Measurements from ENCODE around the gene LIMA1.
"Not testable (repeated sequence)": the region's sequence is repeated elsewhere in the genome, so short reads cannot be mapped to it uniquely, and the experiment has no call there.

LIMA1 gene

GRCh38 chr12:50246873-50247612, 36.3 kb downstream of the LIMA1 start:
- no peak for DNase-seq

- DNase-seq = no peak
Measured at GRCh38 chr12:50246197-50246865, 37.0 kb downstream of the LIMA1 start.

DNA sequence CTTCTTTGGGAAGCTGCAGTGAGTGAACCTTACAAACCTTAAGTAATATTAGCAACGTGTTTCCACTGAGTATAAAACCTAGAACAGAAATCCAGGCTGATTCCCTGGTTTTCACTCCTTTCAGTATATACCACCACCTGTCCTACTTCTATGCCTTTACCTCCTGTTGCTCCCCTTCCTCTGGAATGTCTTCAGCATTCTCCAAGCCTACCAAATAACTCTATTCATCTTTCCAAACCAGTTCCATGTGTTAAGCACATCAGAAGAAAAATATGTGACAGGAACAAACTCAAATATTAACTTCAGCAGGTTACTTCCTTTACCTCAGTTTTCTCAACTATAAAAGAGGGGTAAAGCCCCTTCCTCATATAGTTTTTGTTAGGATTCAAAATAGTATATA, 39.8 kb downstream of the LIMA1 start:
- DNase-seq = no peak

DNA sequence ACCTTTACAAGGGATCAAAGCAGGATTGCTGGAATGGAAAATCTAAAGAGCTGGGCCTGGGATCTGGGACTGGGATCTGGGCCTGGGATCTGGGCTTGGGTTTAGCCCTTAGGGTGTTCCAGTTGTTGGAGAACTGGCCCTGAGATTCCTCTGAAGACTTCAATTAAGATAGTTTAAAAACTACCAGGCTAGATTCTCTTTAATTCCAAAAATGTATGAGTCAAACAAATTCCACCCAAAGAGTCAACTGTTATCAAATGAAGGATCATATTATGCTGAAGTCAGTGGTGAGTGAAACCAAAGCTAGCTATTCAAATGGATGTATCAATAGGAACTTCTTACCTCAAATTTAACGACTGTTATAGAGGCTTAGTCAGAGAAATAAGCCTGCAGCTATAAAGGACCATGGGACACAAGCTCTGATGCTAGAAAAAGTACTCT, 40.5 kb downstream of the LIMA1 start:
- no peak for DNase-seq

- DNase-seq = no peak
Measured at GRCh38 chr12:50241178-50241577, 42.1 kb downstream of the LIMA1 start.

GRCh38 chr12:50240792-50241114, 42.6 kb downstream of the LIMA1 start:
- DNase-seq = no peak

DNA sequence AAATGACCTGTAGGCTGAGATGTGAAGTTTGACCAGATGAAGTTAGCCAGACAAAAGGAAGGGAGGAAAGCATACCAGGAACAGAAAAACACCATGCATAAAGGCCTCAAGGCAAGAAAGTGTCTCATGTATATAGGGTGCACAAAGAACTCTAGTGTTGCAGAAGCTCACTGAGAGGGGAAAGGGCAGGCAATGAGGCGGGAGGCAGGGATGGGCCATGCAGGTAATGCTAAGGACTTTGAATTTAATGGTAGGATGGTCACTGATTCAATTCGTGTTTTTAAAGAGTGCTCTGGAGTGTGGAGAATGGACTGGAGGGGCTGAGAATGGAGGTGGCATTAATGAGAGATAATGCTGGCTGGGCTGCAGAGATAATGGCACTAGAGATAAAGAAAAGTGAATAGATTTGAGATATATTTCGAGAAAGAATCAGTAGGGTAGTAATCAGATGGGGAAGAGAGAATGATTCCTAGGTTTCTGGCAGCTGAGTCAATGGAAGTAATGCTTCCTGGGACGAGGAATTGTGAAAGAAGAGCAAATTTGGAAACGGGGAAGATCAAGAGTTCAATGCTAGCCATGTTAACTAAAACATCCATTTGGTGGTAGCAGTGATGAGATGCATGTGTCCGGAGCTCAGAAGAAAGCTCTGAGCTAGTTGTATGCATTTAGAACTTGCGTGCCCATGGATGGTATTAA, 43.1 kb downstream of the LIMA1 start:
- DNase-seq = no peak

GRCh38 chr12:50239355-50239891, 43.9 kb downstream of the LIMA1 start:
- no peak for DNase-seq

GRCh38 chr12:50234347-50234746, 49.0 kb downstream of the LIMA1 start:
- no peak for DNase-seq

GRCh38 chr12:50232771-50233209, 50.5 kb downstream of the LIMA1 start:
- DNase-seq = no peak

DNA sequence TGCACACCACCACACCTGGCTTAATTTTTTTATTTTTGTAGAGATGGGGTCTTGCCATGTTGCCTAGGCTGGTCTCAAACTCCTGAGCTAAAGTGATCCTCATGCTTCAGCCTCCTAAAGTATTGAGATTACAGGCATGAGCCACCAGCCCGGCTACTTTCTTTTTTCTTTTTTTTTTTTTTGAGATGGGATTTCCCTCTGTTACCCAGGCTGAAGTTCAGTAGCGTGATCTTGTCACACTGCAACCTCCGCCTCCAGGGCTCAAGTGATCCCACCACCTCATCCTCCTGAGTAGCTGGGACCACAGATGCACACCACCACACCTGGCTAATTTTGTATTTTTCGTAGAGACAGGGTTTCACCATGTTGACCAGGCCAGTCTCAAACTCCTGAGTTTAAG, 51.1 kb downstream of the LIMA1 start:
- DNase-seq = no peak

- DNase-seq = no peak
Measured at GRCh38 chr12:50231346-50231745, 52.0 kb downstream of the LIMA1 start.

GRCh38 chr12:50230217-50230616, 53.1 kb downstream of the LIMA1 start:
- no peak for DNase-seq

GRCh38 chr12:50224026-50224692, 59.2 kb downstream of the LIMA1 start:
- peak; percentile 36 for DNase-seq

- DNase-seq = no peak
Measured at GRCh38 chr12:50222275-50222783, 61.0 kb downstream of the LIMA1 start.

- no peak for DNase-seq
Measured at GRCh38 chr12:50221228-50222008, 61.9 kb downstream of the LIMA1 start.

- no peak for DNase-seq
Measured at GRCh38 chr12:50220363-50220995, 62.8 kb downstream of the LIMA1 start.

DNA sequence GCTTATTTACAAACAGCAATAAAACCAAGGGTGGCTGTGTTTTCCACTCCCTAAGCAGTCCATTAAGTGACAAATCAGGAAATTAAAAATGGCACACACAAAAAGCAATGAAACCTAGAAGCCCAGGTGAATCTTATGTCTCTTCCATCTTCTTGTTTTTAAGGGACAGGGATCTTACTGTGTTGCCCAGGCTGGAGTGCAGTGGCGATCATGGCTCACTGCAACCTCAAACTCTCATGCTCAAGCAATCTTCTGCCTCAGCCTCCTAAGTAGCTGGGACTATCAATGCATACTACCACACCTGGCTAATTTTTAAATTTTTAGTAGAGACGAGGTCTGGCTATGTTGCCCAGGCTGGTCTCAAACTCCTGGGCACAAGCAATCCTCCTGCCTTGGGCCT, 63.8 kb downstream of the LIMA1 start:
- no peak for DNase-seq

- DNase-seq = not testable (repeated sequence)
Measured at GRCh38 chr12:50219001-50219400, 64.3 kb downstream of the LIMA1 start.

DNA sequence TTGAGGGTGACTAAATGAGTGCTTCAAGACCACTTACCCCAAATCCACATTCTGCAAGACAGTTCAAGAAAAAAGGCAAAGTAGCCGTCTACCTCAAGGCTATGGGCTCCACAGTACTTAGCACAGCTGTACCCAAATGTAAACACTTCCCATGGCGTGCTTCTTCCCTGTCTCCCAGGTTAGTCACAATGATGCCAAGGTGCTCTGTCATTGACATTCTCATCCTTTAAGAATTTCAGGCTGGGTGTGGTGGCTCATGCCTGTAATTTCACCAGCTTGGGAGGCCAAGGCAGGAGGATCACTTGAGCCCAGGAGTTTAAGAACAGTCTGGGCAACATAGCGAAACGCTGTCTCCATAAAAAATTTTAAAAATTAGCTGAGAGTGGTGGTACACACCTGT, 64.9 kb downstream of the LIMA1 start:
- no peak for DNase-seq

DNA sequence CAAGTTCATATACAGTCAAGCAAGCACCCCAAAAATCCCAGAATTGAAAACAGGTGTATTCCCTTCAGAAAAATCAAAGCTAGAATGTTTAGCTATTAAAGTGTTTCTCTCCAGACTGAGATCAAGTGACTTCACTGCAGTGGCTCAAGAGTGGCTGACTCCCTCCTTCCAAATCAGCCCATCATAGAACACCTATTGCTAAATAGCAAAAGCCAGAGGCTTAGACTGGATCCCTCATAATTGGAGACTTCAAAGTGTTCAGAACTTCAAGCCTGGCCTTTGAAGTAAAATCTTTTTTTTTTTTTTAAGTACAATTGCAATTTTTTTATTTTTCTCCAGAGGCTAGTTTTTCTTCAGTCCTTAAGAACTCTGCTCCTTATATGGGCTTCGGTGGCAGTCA, 66.1 kb downstream of the LIMA1 start:
- DNase-seq = no peak

DNA sequence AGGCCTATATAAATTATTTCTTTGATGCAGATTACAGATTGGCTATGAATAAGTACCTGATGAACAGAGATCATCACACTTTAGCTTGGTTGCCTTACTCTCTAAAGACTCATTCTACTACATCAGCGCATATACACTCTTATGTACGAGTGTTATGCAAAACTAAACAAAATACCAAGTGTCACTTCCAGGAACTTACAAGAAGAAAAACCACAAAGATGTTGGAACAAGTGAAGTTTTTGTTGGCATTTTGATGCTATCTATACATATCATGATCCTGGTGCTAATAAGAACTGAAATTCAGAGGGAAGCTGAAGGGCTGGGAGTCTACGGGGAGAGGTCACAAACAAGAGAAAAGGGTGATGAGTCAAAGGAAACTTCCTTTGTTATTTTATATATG, 68.3 kb downstream of the LIMA1 start:
- no peak for DNase-seq
